H1 (cell line): ENCODE results near the gene CENPM. TPM values are rescaled to one million over a fixed set of nuclear protein-coding genes. Genes with fewer than 3 reads are reported as not detected.

ENCODE experiments used
- CHD7 ChIP-seq: fragments of 300-600 bp; sonication (generic); IDR thresholded peaks from 2 replicates; pipeline ENCODE4 v1.7.1; 2012; ENCODE audit warnings: low read length, moderate library complexity, mild to moderate bottlenecking, inconsistent platforms; ENCODE audit not compliant: insufficient replicate concordance
- EZH2 ChIP-seq: fragments of 200-600 bp; sonication (generic); IDR thresholded peaks from 2 replicates; pipeline ENCODE4 v1.7.1; 2012; ENCODE audit warnings: low read depth, mild to moderate bottlenecking, moderate library complexity, low read length, inconsistent platforms; ENCODE audit not compliant: severe bottlenecking
- SP1 ChIP-seq: IDR thresholded peaks from 2 replicates; pipeline ENCODE4 v1.6.1; 2011; ENCODE audit warnings: low read depth, low read length
- ZNF274 ChIP-seq: IDR thresholded peaks from 2 replicates; pipeline ENCODE4 v1.7.0; 2012; ENCODE audit warnings: low read length, borderline replicate concordance; ENCODE audit errors: extremely low read depth
- polyA plus RNA-seq, 7 experiments: library from polyadenylated mRNA; depleted of rRNA in 3 of 7; stranded (reverse) in 5 of 7; unstranded in 2 of 7; fragments of >200 nt in 5 of 7; fragments of 200-250 nt in 2 of 7; gene quantifications; 1 replicate in 5 of 7; 2 replicates in 1 of 7; 4 replicates in 1 of 7; pipeline versions ENCODE4 v1.2.1 to v1.2.3, GENCODE V29; 2011 to 2013; ENCODE audit warnings: missing spikeins in 2 of 7, mixed read lengths in 2 of 7
- total RNA-seq: library from RNA; stranded (reverse); fragmentation: NEBNext Ultra II Directional; extraction: Animal tissue kit (Norgen Biotek cat#: 25700); gene quantifications from 2 replicates; pipeline ENCODE4 v1.2.1, GENCODE V29; 2021

The CENPM gene
- total and polyA plus RNA-seq, 2 of the 8 experiments (the other 6 are each of a cell fraction or from before 2014, with no cell fraction given), result 32.0 to 80.4 TPM

- no peak for TF ChIP-seq CHD7
- TF ChIP-seq EZH2, result no peak
- no peak for TF ChIP-seq ZNF274
- TF ChIP-seq SP1, result no peak
These were observed 24.6 kb downstream of the CENPM start (continued) for GRCh38 chr22:41922328-41922727.
